MCF 10A (cell line): Measurements from ENCODE around the gene B9D1. TPM values are rescaled to one million over a fixed set of nuclear protein-coding genes. Genes with fewer than 3 reads are reported as not detected.

Experiments
- Bru-seq: library from RNA; stranded (reverse); fragments of 400-500 nt; gene quantifications from one replicate; lab custom pipeline; 2021; lab: Mats Ljungman, UMichigan
- BruChase-seq, 2 experiments: library from RNA; stranded (reverse); fragments of 400-500 nt; gene quantifications; one replicate each; lab custom pipeline; 2021; lab: Mats Ljungman, UMichigan
- BruUV-seq: library from RNA; stranded (reverse); fragments of 400-500 nt; replicated peaks from 2 replicates; lab custom pipeline; 2021; lab: Mats Ljungman, UMichigan
- CTCF ChIA-PET: fragments of 300-600 bp; sonication (Branson Sonifier 250); formaldehyde crosslinking; extraction: SDS; loops from one replicate; lab custom pipeline; 2021; ENCODE audit warnings: antibody characterized with exemption, inconsistent platforms; lab: Yijun Ruan, JAX
- POLR2A ChIA-PET: fragments of 300-600, 350-650 bp; sonication (Branson Sonifier 250); formaldehyde crosslinking; extraction: SDS; loops from one replicate; lab custom pipeline; 2020; ENCODE audit warnings: antibody characterized with exemption, inconsistent platforms; lab: Yijun Ruan, JAX
- DNase-seq: peaks from one replicate; pipeline ENCODE4 v3.0.0-alpha.2; 2018; ENCODE audit not compliant: unreplicated experiment
- H3K27ac Mint-ChIP-seq: one replicate; pipeline ENCODE4 v1.8.0; 2022; ENCODE audit warnings: mild to moderate bottlenecking, low read depth, mixed read lengths; ENCODE audit not compliant: unreplicated experiment
- H3K27me3 Mint-ChIP-seq: one replicate; pipeline ENCODE4 v1.8.0; 2022; ENCODE audit warnings: mixed read lengths; ENCODE audit not compliant: insufficient read depth, unreplicated experiment
- H3K36me3 Mint-ChIP-seq: one replicate; pipeline ENCODE4 v1.8.0; 2022; ENCODE audit warnings: mild to moderate bottlenecking, moderate library complexity, mixed read lengths; ENCODE audit not compliant: insufficient read depth, unreplicated experiment
- H3K4me1 Mint-ChIP-seq: one replicate; pipeline ENCODE4 v1.8.0; 2022; ENCODE audit warnings: mixed read lengths; ENCODE audit not compliant: insufficient read depth, unreplicated experiment
- H3K4me3 Mint-ChIP-seq: one replicate; pipeline ENCODE4 v1.8.0; 2022; ENCODE audit warnings: mild to moderate bottlenecking, moderate library complexity, mixed read lengths; ENCODE audit not compliant: unreplicated experiment
- H3K9me3 Mint-ChIP-seq: one replicate; pipeline ENCODE4 v1.8.0; 2022; ENCODE audit warnings: mixed read lengths; ENCODE audit not compliant: unreplicated experiment
- intact Hi-C: fragments of 100-400 bp; cut with micrococcal nuclease; formaldehyde crosslinking; loops from 2 replicates; pipeline ENCODE4 v1.14.1; 2022
- long read RNA-seq: library from polyadenylated mRNA; stranded (forward); transcript quantifications from one replicate; pipeline ENCODE4 v2.0.0, GENCODE V29; 2022
- total RNA-seq: library from RNA; stranded (reverse); gene quantifications from 2 replicates; pipeline ENCODE4 v1.2.3, GENCODE V29; 2022
- TF ChIP-seq, protein P1 (sequence below): fragments of 200-600 bp; IDR thresholded peaks from one replicate; pipeline ENCODE4 v1.8.0; 2022; ENCODE audit warnings: antibody characterized with exemption, mild to moderate bottlenecking; ENCODE audit not compliant: unreplicated experiment

The B9D1 gene
- total RNA-seq (30.4 and 33.0 TPM in 2 replicates), Bru-seq, nascent RNA (percentile 66 among the genes with signal in this experiment), BruChase-seq, experiment 1, labeled RNA remaining after a 6-hour chase (percentile 50 among the genes with signal in this experiment), BruChase-seq, experiment 2, labeled RNA remaining after a 2-hour chase (percentile 61 among the genes with signal in this experiment)
- long read RNA-seq, transcript B9D1-201 (7 exons, 908 nt): major isoform, 15 of 29 reads
- long read RNA-seq, partial matches to known transcripts: 3 of 29 reads
- long read RNA-seq, other reads (novel, unspliced or antisense): 4 of 29 reads

DNA sequence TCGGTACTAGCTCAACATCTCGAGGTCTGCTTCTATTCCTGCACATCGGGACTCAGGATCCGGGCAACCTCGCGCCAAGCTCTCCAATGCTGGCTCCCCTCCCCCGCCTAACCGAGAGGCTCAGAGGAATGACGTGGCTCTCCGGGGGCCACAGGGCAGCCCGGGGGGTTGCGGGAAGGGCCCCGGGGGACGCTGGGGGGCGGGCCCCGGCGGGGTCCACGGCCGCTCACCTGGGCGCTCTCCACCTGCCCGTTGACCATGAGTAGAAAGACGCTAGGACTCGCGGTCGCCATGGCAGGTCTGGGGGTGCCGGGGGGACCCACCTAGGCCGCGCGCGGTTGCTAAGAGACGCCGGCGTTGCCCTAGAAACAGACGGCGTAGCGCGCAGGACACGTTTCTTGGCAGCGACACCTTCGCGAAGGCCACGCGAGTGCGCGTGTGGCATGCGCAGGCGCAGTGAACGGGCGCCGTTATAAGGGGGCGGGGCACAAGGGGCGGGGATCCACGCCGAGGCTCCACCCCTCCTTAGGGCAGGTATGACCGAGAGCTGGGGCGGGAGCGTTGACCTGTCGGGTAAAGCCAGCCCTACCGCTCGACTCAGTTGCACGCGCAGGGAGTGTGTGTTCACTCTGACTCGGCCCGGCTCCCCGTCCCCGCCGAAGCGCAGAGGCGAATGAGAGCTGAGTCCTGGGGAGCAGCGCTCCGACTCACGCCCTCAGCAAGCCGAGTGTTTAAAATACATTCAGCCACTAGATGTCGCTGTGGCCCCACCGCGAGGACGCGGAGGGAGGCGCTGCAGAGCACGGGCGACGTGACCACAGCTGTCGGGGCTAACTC, at the start of gene B9D1:
TSS of gene B9D1 (minus strand) at position 447 of the 837 bp plus-strand sequence. CDS start at position 293, 154 bp downstream.
- Mint-ChIP-seq H3K27ac (peak within 1 kb of the TSS; percentile 89), H3K4me1 (peaks cover 14% of the 10 kb centered on the region), H3K4me3 (peak within 1 kb of the TSS; percentile 78), H3K9me3 (no peaks in the 10 kb centered on the region), H3K27me3 (no peaks in the 10 kb centered on the region), H3K36me3 (peaks cover 14% of the 10 kb centered on the region)
- TF ChIP-seq, protein P1, sequence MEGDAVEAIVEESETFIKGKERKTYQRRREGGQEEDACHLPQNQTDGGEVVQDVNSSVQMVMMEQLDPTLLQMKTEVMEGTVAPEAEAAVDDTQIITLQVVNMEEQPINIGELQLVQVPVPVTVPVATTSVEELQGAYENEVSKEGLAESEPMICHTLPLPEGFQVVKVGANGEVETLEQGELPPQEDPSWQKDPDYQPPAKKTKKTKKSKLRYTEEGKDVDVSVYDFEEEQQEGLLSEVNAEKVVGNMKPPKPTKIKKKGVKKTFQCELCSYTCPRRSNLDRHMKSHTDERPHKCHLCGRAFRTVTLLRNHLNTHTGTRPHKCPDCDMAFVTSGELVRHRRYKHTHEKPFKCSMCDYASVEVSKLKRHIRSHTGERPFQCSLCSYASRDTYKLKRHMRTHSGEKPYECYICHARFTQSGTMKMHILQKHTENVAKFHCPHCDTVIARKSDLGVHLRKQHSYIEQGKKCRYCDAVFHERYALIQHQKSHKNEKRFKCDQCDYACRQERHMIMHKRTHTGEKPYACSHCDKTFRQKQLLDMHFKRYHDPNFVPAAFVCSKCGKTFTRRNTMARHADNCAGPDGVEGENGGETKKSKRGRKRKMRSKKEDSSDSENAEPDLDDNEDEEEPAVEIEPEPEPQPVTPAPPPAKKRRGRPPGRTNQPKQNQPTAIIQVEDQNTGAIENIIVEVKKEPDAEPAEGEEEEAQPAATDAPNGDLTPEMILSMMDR: peak; percentile 97
- peak; percentile 90 for DNase-seq
- ChIA-PET CTCF (interaction anchor here (0.5 to 9.7 kb wide), 40 partner anchors 8 to 404 kb away, joined by 3 to 147 read pairs (median 4); partner anchors contain the start of genes ALDH3A2 and MAPK7), POLR2A (interaction anchor here (0.6 to 5.9 kb wide), 14 partner anchors 9 to 404 kb away, joined by 3 to 61 read pairs (median 4); partner anchors contain the start of genes ALDH3A2 and MAPK7)
- intact Hi-C loops: loop anchor here (1.0 to 5.0 kb wide), 5 partner anchors 85 to 404 kb away; partner anchors contain the start of gene ALDH3A2
- no TSS peak for BruUV-seq

DNA sequence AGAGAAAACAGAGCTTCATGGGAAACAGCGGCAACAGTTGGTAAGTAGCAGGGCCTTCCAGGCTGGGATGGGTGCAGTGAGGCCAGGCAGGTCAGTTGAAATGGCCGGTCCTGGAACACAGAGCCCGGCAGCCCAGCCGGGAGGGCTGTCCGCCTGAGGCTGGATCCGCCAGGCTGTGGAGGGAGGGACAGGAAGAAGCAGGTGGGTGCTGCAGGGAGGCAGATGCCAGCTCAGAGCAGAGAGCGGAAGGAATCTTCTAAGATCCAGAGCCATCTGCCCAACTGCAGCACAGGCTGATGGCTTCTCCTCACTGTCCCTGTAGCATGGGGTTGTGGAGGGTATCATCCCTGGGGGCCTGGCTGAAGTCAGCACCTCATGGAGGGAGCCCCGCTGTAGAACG, 49.1 kb upstream of the B9D1 start:
- no peak for DNase-seq
- peaks cover 5% of the 10 kb centered on the region for H3K36me3 Mint-ChIP-seq
- peaks cover 15% of the 10 kb centered on the region for H3K4me1 Mint-ChIP-seq
- CTCF ChIA-PET: interaction anchor here (0.6 kb wide), 1 partner anchor 13 kb away, joined by 3 read pairs; no protein-coding TSS in a partner anchor
- no TSS peak for BruUV-seq
- no peak overlapping the region for H3K4me3 Mint-ChIP-seq
- no peaks in the 10 kb centered on the region for H3K27me3 Mint-ChIP-seq
- TF ChIP-seq, protein P1: no peak
- POLR2A ChIA-PET: no interaction called here
- intact Hi-C loops: no loop called here
- no peaks in the 10 kb centered on the region for H3K9me3 Mint-ChIP-seq
- H3K27ac Mint-ChIP-seq: no peak overlapping the region

- no TSS peak for BruUV-seq
These were observed 48.5 kb upstream of the B9D1 start, which contains the start of gene RNF112 for GRCh38 chr17:19410875-19411620. Gene RNF112, plus strand, starts transcription at chr17:19411232. Its CDS starts 177 bp downstream, at chr17:19411409.

More at GRCh38 chr17:19410875-19411620, 48.5 kb upstream of the B9D1 start, which contains the start of gene RNF112:
- no peaks in the 10 kb centered on the region for H3K9me3 Mint-ChIP-seq
- H3K27ac Mint-ChIP-seq: no peak within 1 kb of the TSS
- TF ChIP-seq, protein P1: no peak
- H3K4me3 Mint-ChIP-seq: no peak within 1 kb of the TSS
- no peaks in the 10 kb centered on the region for H3K27me3 Mint-ChIP-seq
- intact Hi-C loops: no loop called here
- ChIA-PET CTCF (interaction anchor here (0.6 kb wide), 1 partner anchor 14 kb away, joined by 3 read pairs; no protein-coding TSS in a partner anchor), POLR2A (no interaction called here)
- H3K36me3 Mint-ChIP-seq: peaks cover 5% of the 10 kb centered on the region
- peaks cover 15% of the 10 kb centered on the region for H3K4me1 Mint-ChIP-seq
- no peak for DNase-seq
